Astrocyte (in vitro differentiated cells and primary cell): ENCODE results near the gene MRPL36. TPM values are rescaled to one million over a fixed set of nuclear protein-coding genes. Genes with fewer than 3 reads are reported as not detected.

ENCODE experiments used
- DNase-seq: peaks from one replicate; pipeline ENCODE4 v3.0.0-alpha.2; 2010; ENCODE audit warnings: low read depth
- FAIRE-seq: peaks from 2 replicates; lab custom pipeline; 2011; peaks lifted over from hg19 to GRCh38; lab: Jason Lieb, UNC
- H2AFZ ChIP-seq: 2 replicates; pipeline ENCODE4 v1.6.0; 2012; ENCODE audit warnings: low read depth, low read length, inconsistent platforms
- H3K27ac ChIP-seq: 2 replicates; pipeline ENCODE4 v1.5.1; 2011; ENCODE audit warnings: low read depth, low read length, inconsistent platforms
- H3K27me3 ChIP-seq: 2 replicates; pipeline ENCODE4 v1.6.0; 2011; ENCODE audit warnings: low read length, inconsistent platforms; ENCODE audit not compliant: insufficient read depth
- H3K36me3 ChIP-seq: 2 replicates; pipeline ENCODE4 v1.5.1; 2011; ENCODE audit warnings: low read length, inconsistent platforms; ENCODE audit not compliant: insufficient read depth
- H3K4me1 ChIP-seq: 2 replicates; pipeline ENCODE4 v1.5.1; 2011; ENCODE audit warnings: low read length, inconsistent platforms; ENCODE audit not compliant: insufficient read depth
- H3K4me2 ChIP-seq: 2 replicates; pipeline ENCODE4 v1.6.0; 2012; ENCODE audit warnings: low read length, inconsistent platforms
- H3K4me3 ChIP-seq: 2 replicates; pipeline ENCODE4 v1.5.1; 2011; ENCODE audit warnings: low read depth, mild to moderate bottlenecking, low read length, inconsistent platforms; ENCODE audit not compliant: insufficient read depth
- H3K79me2 ChIP-seq: 2 replicates; pipeline ENCODE4 v1.6.0; 2012; ENCODE audit warnings: mild to moderate bottlenecking, low read length, inconsistent platforms; ENCODE audit not compliant: insufficient read depth
- H3K9ac ChIP-seq: 2 replicates; pipeline ENCODE4 v1.6.0; 2012; ENCODE audit warnings: mild to moderate bottlenecking, low read length, inconsistent platforms
- H3K9me3 ChIP-seq: 2 replicates; pipeline ENCODE4 v1.5.1; 2012; ENCODE audit warnings: low read depth, mild to moderate bottlenecking, low read length, inconsistent platforms; ENCODE audit not compliant: insufficient read depth
- H4K20me1 ChIP-seq: 2 replicates; pipeline ENCODE4 v1.6.0; 2012; ENCODE audit warnings: low read length, inconsistent platforms; ENCODE audit not compliant: insufficient read depth
- H3K27ac Mint-ChIP-seq: one replicate; pipeline ENCODE4 v1.8.0; 2021; ENCODE audit warnings: mild to moderate bottlenecking, mixed read lengths; ENCODE audit not compliant: unreplicated experiment
- H3K27me3 Mint-ChIP-seq: one replicate; pipeline ENCODE4 v1.8.0; 2021; ENCODE audit warnings: low read depth, mixed read lengths; ENCODE audit not compliant: unreplicated experiment
- H3K36me3 Mint-ChIP-seq: one replicate; pipeline ENCODE4 v1.8.0; 2021; ENCODE audit warnings: low read depth, mixed read lengths; ENCODE audit not compliant: unreplicated experiment
- H3K4me1 Mint-ChIP-seq: one replicate; pipeline ENCODE4 v1.8.0; 2021; ENCODE audit warnings: low read depth, mixed read lengths; ENCODE audit not compliant: unreplicated experiment
- H3K4me3 Mint-ChIP-seq: one replicate; pipeline ENCODE4 v1.8.0; 2021; ENCODE audit warnings: mild to moderate bottlenecking, moderate library complexity, mixed read lengths; ENCODE audit not compliant: unreplicated experiment
- H3K9me3 Mint-ChIP-seq: one replicate; pipeline ENCODE4 v1.8.0; 2021; ENCODE audit warnings: mild to moderate bottlenecking, mixed read lengths; ENCODE audit not compliant: unreplicated experiment
- EZH2 ChIP-seq: IDR thresholded peaks from 2 replicates; pipeline ENCODE4 v1.6.1; 2012; ENCODE audit warnings: mild to moderate bottlenecking, low read length, inconsistent platforms; ENCODE audit not compliant: insufficient read depth
- total RNA-seq: library from RNA; stranded (reverse); gene quantifications from 2 replicates; pipeline ENCODE4 v1.2.1, GENCODE V29; 2021
- TF ChIP-seq, protein P1 (sequence below): IDR thresholded peaks from 2 replicates; pipeline ENCODE4 v1.5.1; 2011; ENCODE audit warnings: low read depth, mild to moderate bottlenecking, inconsistent platforms, low read length, moderate library complexity; ENCODE audit not compliant: insufficient read depth

MRPL36 gene
- total RNA-seq, 1 donor from 2014 or later, result 72.2 TPM

GRCh38 chr5:1782385-1783215 is 17.0 kb downstream of the MRPL36 start:
- Mint-ChIP-seq H3K4me3 (no peak overlapping the region), H3K4me1 (no peaks in the 10 kb centered on the region), H3K27me3 (peaks cover 40% of the 10 kb centered on the region), H3K27ac (no peak overlapping the region), H3K9me3 (no peaks in the 10 kb centered on the region), H3K36me3 (no peaks in the 10 kb centered on the region)
- DNase-seq (no peak), FAIRE-seq (no peak)
- Histone ChIP-seq H3K4me1 (no peaks in the 10 kb centered on the region), H3K27me3 (peaks cover 2% of the 10 kb centered on the region), H2AFZ (no peak overlapping the region), H3K79me2 (no peaks in the 10 kb centered on the region), H3K9me3 (no peaks in the 10 kb centered on the region), H3K36me3 (no peaks in the 10 kb centered on the region), H4K20me1 (no peaks in the 10 kb centered on the region), H3K27ac (no peak overlapping the region), H3K9ac (no peak overlapping the region), H3K4me3 (no peak overlapping the region), H3K4me2 (no peak overlapping the region)
- TF ChIP-seq, protein P1, sequence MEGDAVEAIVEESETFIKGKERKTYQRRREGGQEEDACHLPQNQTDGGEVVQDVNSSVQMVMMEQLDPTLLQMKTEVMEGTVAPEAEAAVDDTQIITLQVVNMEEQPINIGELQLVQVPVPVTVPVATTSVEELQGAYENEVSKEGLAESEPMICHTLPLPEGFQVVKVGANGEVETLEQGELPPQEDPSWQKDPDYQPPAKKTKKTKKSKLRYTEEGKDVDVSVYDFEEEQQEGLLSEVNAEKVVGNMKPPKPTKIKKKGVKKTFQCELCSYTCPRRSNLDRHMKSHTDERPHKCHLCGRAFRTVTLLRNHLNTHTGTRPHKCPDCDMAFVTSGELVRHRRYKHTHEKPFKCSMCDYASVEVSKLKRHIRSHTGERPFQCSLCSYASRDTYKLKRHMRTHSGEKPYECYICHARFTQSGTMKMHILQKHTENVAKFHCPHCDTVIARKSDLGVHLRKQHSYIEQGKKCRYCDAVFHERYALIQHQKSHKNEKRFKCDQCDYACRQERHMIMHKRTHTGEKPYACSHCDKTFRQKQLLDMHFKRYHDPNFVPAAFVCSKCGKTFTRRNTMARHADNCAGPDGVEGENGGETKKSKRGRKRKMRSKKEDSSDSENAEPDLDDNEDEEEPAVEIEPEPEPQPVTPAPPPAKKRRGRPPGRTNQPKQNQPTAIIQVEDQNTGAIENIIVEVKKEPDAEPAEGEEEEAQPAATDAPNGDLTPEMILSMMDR, result no peak
- TF ChIP-seq EZH2, result no peak

DNA sequence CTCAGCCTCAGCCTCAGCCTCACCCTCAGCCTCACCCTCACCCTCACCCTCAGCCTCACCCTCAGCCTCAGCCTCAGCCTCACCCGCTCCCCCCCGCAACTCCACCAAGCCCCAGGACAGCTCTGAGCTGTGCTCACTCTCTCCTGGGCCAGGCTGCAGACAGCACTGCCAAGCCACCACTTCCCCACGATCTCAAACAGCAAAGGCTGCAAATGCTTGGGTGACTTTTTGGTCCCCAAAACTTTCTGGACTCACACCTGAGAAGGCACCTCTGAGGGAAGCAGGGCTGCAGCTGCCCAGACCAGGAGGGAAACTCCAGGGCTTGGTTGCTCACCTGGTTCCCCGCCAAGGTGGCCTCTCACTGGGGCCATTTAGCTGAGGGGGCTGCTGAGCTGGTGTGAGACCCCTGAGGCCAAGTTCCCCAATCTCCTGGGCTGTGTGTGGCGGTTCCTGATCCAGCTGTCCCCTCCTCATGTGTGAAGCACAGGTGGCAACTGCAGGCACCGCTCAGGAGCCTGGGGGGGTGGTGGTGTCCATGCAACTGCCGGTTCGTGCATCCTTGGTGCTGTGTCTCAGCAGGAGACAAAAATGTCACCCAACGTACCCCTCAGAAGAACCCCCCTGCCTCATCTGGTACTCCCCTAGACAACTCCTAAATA is 17.8 kb downstream of the MRPL36 start:
- Histone ChIP-seq H3K4me1 (no peaks in the 10 kb centered on the region), H3K9ac (no peak overlapping the region), H3K27ac (no peak overlapping the region), H3K79me2 (no peaks in the 10 kb centered on the region), H3K9me3 (no peaks in the 10 kb centered on the region), H3K36me3 (no peaks in the 10 kb centered on the region), H3K27me3 (peaks cover 2% of the 10 kb centered on the region), H3K4me2 (no peak overlapping the region), H2AFZ (no peak overlapping the region), H4K20me1 (no peaks in the 10 kb centered on the region), H3K4me3 (no peak overlapping the region)
- Mint-ChIP-seq H3K36me3 (no peaks in the 10 kb centered on the region), H3K4me1 (no peaks in the 10 kb centered on the region), H3K4me3 (no peak overlapping the region), H3K27me3 (peaks cover 40% of the 10 kb centered on the region), H3K27ac (no peak overlapping the region), H3K9me3 (no peaks in the 10 kb centered on the region)
- no peak for DNase-seq
- FAIRE-seq, result no peak
- TF ChIP-seq, protein P1, result no peak
- no peak for TF ChIP-seq EZH2

GRCh38 chr5:1781107-1781506 is 18.5 kb downstream of the MRPL36 start:
- H3K36me3 ChIP-seq, result no peaks in the 10 kb centered on the region
- FAIRE-seq, result no peak
- Mint-ChIP-seq H3K9me3 (no peaks in the 10 kb centered on the region), H3K27me3 (peaks cover 40% of the 10 kb centered on the region), H3K36me3 (no peaks in the 10 kb centered on the region), H3K4me1 (no peaks in the 10 kb centered on the region), H3K27ac (no peak overlapping the region), H3K4me3 (no peak overlapping the region)
- H3K4me3 ChIP-seq, result no peak overlapping the region
- no peak overlapping the region for H3K27ac ChIP-seq
- H3K4me2 ChIP-seq, result no peak overlapping the region
- no peaks in the 10 kb centered on the region for H3K79me2 ChIP-seq
- peaks cover 2% of the 10 kb centered on the region for H3K27me3 ChIP-seq
- TF ChIP-seq EZH2, result no peak
- TF ChIP-seq, protein P1, result no peak
- DNase-seq, result no peak
- H2AFZ ChIP-seq, result no peak overlapping the region
- no peak overlapping the region for H3K9ac ChIP-seq
- no peaks in the 10 kb centered on the region for H3K4me1 ChIP-seq
- no peaks in the 10 kb centered on the region for H3K9me3 ChIP-seq
- no peaks in the 10 kb centered on the region for H4K20me1 ChIP-seq
